ENCODE results near the gene SEL1L3.
"Not testable (repeated sequence)": the region's sequence is repeated elsewhere in the genome, so short reads cannot be mapped to it uniquely, and the experiment has no call there.

The SEL1L3 gene

DNA sequence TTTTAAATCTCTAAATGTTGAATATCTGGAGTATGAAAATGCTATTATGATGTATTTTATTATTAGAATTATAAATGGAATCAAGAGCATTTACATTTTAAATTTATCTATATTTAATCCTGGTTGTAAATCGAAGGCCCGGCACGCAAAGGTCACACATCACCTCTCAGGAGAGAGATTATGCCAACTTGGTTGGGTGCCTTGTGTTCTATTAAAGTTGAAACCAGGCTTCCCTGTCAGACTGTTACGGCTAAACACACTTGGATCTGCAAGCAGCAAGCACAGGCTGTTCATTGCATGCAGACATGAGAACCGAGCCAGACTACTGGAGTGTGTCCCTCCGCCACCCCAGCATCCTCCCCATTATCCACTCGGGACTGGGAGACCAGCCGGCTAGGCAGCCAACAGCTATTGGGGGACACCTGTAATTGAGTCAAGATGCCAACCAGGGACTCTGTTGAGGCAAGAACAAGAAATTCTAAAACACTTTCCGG lies 16.4 kb upstream of the SEL1L3 start:
- DNase-seq = no peak

DNA sequence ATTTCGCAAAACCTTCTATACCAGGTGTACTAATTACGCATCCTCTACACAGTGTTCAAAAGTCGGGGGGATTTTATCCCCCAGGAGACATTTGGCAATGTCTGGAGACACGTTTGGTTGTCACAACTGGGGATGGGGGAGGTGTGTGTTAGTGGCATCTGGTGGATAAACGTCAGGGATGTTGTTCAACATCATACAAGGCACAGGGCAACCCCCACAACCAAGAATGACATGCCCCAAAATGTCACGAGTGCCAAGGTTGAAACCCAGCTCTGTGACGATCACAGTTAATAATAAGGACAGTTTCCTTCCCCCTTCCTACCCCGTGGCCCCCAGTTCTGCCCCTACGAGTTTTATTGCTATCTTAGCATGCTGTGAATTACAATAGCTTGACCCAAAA lies 15.9 kb upstream of the SEL1L3 start:
- DNase-seq = no peak

DNA sequence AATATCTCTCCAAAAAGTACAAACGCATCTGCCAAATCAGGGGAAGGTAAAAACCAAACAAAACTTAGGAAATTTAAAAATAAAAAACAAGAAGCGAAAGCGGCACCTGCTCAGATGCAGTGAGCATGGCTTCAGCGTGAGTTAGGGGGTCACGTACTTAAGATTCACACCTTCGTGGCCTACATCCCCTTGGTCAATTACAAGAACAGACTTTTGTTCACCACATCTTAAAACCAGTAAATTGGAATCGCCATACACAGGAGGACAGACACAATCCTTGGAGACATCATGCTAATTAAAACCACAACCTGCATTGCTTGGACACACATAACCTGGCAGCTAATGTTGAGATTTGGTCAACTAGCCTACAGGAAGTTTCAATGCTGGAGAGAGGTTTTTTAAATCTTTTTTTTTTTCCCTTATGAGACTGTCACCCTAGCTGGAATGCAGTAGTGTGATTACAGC lies 12.5 kb upstream of the SEL1L3 start:
- DNase-seq = no peak

DNA sequence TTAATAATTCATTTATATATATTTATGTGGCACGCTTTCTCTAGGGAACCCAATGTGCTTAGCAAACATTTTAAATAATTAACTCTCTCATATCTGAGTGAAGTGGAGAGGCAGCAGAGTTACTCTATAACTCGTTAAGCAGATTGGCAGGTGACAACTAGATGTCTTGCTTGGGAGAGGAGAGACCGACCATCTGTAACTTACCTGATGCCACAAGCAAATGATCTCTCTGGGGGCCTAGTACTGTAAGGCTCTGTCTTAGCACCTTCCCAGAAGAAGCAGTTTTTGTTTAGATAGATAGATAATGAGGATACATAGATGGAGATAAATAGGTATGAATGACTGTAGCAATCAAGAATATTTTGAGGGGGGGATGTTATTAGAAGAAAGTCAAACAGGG lies 11.9 kb upstream of the SEL1L3 start:
- no peak for DNase-seq

DNA sequence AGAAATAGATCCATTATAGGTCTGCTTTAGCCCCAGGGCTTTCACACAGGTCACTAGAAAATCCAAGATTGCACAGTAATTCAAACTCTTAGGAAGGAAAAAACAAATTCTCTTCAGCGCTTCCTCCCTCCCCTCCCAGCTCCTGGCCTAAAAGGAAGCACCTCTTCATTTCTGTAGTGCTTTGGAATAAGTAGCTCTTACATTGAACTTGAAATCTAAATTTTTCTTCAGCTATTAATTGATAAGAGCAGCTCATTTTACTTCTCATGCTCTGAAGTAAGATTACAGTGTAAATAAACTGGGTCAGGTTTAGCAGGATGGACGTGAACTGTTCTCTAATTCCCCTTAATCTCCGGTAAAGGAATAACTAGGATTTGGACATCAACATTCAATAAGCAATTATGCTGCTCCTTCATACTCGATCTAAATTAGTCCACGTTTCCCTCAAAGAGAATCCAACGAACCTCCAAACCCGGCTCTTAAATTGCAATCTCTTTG lies 10.9 kb upstream of the SEL1L3 start:
- no peak for DNase-seq

DNA sequence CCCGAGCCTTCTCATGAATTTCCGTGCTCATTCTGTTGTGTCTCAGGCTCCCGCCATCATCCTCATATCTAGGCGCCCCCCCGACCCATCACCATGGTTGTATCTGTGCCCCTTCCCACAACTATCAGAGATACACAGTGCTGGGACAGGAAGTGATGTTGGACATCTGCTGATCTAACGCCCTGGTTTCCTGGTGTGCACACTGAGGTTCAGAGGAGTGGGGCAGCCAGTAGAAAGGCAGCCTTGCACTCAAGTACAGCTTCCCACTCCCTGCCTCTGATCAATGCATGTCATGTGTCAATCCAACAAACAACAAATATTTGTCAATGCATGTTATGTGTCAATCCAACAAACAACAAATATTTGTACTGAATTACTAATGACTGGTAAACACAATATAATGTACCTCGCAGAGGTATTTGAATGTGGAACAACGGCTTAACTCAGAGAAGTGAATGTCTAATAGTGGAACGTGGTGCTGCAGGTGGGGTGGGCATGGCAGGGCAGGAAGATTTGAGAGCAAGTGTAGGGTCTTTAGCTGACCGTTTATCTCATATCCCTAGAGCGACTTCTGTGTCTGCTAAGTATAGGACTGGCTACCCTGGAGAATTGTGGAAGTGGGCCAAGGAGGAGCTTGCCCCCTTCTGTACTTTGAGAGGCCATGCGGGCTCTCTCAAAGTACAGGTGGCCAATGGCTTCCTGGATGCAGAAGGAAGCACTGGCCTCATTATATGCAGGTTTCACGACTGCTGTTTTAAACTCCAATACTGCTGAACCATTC lies 10.3 kb upstream of the SEL1L3 start:
- DNase-seq = no peak

DNA sequence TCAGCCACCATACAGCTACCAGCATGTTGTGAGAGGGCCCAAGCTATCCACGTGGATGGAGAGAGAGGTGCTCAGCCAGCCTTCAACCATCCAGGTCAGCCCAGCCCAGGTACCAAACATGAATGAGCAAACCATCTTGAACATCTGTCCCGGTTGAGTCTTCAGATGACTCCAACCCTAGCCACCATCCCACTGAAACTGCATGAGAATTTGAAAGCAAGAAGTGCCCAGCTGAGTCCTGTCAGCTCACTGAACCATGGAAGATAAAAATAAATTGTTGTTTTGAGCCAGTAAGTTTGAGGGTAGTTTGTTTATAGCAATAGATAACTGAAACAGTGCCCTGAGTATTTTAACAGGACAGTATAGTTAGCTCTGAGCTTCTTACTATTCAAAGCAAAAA lies 7.3 kb upstream of the SEL1L3 start:
- DNase-seq = no peak

DNA sequence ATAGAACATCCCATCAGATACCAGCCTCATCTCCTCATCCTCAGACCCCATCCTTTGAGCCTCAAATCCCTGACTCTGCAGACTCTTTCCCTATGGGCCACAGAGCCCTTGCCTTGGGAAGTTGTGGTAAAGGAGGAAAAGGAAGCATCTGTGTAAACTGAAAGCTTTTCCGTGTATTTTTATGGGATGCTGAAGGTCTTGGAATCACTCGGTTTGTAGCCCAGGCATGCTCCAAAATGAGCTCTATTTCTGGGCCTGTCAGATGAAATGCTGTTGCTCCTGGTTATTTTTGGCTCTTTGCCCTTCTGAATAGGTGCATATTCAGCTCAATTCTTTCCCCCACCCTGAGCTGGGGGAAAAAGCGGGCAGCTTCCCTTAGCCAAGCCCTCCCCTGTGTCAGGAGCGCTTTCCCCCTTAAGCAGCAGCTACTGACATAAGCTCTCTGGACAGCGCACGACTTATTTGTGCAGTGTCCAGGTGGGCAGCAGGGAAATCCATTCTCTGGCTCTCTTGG lies 5.0 kb upstream of the SEL1L3 start:
- no peak for DNase-seq

DNA sequence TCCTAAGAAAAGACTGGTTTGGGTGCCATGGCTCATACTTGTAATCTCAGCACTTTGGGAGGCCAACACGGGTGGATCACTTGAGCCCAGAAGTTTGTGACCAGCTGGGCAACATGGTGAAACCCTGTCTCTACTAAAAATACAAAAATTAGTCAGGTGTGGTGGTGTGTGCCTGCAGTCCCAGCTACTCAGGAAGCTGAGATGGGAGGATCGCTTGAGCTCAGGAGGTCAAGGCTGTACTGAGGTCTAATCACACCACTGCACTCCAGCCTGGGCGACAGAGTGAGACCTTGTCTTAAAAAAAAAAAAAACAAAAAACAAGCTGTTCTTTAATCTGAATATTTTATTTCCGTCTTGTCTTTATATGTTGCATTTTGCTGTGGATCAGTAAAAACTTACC lies 3.6 kb upstream of the SEL1L3 start:
- not testable (repeated sequence) for DNase-seq

DNA sequence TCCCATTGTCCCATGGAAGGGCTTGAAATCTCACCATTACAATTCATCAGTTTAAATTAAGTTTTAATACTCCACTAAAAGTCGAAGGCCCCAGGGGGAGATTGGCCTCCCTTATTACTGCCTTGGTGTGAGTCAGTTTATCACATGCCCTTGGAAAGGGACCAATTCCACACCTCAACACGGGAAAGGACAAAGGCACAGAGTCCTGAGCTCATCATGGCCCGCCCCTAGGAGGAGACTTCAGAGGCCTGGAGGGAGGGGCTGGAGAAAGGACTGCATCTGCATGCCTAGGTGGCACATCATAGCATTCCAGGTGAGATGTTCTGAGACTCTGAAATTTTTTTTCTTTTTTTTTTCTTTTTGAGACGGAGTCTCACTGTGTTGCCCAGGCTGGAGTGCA lies 2.8 kb upstream of the SEL1L3 start:
- DNase-seq = no peak

DNA sequence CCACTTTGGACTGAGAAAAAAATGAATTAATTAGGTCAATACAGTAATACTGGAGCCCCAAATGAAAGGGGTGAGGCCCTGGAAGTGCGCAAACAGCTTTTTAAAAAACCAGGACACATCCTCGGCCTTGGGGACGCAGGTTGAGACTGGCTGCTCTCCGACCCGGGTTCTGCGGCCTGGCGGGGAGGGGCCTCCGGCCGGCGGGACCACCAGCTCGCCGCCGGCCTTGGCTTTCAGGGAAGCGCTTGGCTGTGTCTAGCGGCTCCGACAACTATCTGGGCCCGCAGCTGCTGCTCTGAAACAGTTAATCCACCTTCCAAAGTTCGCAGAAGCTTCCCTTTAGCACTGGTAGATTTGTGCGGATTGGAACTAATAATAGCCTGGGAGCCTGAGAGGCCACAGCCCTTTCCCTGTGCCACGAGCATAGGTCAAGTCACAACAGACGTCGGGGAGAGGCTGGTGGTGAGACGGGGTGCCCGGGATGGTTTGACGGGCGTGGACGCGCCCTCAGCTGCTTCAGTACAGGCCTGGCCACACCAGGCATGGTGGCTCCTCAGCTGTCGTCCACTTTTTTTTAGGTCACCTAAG lies 1.1 kb upstream of the SEL1L3 start:
- no peak for DNase-seq

DNA sequence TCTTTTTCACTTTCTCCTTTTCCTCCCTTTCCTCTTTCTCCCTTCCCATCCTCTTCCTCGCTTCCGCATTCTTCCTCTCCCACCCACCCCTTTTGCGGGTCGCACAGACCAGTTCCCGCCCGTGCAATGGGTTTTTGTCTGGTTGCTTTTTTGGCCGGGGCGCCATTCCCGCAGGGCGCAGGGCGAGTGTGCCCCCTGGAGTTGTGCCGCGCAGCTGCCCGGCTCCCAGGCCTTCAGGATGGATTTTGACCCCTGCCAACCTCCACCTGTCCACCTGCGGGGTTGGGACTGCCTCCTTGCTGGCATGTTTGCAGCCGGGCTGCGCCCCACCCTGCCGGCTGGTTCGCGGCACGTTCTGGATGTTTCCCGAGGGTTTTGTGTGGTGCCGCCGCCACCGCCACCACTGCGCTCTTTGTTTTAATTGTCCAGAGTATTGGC lies 578 bp upstream of the SEL1L3 start:
- DNase-seq = no peak

DNA sequence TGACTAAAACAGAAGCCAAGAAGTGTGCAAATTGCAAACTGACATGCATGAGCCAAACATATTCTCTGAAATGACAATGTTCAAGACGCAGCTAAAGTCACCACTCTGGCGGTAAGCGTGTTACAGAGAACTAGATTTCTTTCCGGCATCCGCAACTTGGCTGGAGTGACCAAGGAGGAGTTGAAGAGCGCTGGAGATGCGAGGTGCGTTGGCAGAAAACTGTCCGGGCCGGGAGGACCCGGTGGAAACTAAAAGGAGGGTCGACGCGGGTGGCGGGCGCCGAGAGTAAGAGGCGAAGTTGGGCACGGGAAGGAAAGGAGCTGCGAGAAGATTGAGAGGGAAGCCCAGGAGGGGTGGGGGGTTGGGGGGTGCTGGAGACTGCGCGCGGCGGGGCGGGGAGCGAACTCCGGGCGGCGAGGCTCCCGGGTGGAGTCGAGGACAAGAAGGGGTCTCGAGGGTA lies 807 bp downstream of the SEL1L3 start:
- no peak for DNase-seq

DNA sequence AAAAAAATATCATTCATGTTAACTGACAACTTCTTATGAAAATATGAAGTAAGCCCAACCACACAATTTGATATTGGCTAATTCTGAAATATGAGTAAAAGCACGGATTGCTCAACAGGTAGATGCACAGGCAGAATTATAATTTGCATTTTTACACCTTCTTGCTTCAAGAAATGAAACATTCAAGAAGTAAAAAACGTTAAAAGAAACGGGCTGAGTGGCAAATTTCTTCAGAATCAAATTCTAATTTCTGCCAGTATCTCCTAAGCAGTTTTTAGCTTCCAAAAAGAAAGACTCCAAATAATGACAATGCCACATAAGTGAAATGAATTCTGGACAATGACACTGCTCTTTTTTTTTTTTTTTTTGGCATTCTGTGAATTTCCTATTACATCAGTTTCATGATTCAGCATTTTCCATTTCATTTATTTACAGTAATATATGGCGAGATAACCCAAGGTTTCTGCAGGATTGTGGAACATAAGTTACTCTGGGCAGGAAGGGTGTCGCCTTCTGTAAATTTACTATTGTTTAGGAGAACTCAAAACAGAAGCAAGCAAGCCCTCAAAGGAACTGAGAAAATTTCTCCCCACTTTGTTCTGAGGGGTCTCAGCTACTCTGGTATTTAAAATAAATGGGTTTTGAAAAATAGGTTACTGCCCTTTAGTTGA lies 1.4 kb downstream of the SEL1L3 start:
- no peak for DNase-seq

DNA sequence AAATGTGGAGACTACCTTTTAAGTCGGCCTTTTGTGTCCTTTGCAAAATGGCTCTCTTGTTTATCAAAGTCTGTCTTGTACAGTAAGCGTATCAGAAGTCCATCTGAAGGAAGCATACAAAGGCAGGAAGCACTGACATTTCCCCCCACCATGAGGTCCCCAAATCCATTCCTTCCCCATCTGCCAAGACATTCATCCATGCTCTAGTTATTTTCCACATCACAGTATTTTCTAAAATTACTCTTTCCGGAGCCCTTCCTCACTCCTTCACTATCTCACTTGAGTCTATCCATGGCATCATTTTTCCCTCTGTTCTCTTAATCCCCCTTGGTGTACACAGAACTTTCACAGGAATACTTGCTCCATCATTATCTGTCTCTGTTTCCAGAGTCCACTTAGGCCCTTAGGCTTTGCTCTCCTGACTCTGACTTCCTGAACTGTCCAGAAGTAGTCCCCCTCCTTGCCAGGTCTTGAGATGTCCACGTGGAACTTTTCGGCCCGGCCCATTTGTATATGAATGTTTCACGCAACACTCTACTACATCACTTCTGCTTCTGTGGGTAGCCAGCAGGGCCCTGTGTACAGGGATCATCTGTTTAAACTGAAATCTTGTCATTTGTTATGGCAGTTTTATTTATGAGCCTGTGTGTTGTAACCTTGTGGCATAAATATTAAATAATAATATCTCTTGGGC lies 2.1 kb downstream of the SEL1L3 start:
- DNase-seq = no peak

DNA sequence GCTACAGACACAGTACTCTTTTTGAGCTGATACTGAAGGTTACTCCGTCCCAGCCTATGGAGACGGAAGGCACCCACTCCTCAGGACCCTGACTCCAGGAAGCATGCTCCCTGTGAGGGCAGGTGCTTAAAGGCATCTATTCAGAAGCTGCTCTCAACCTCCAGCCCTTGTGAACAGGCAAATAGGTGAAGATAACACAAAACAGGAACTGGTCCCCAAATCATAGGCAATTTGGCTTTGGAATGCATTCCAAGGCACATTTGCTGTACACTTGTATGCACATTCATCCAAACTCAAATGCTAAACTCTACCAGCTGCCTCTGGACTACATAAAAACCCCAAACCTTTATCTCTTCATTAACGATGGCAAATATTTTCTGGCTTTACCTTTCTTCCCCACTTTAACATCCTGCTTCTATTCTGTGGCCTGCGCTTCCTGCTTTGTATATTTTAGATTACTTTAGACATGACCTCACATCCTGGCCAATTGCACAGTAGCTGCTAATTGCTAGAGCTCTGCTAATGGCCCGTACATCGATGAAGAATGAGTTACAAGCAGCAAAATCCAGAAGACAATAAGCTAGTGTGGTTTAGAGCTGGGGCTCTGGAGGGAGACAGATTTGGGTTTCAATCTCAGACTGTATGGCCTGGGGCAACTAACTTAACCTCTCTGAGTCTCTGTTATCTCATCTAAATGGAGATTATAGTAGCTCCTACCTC lies 3.2 kb downstream of the SEL1L3 start:
- no peak for DNase-seq

DNA sequence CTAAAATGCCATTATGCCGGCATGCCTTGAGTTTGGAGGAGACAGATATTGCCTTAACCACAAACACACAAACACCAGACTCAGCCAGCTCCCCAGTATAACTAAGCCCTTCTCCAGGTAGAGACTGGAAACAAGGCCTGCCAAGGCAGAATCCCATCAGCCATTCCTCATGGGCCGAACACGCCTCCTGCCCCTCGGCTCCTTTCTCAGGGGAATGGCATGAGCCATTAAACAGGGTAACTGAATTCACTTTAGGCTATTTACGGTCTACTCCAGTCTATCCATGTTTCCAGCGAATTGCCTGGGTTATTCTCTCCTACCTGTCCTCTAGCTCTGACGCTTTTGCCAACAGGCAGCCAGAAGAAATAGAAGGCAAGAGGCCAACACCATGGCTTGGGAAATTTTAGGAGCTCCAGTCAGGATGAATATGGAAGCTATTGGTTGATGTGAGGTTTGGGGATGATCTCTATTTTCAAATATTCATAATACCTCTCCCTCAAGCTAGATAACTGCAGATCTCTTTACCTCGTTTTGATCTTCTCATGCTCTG lies 4.9 kb downstream of the SEL1L3 start:
- DNase-seq = no peak

DNA sequence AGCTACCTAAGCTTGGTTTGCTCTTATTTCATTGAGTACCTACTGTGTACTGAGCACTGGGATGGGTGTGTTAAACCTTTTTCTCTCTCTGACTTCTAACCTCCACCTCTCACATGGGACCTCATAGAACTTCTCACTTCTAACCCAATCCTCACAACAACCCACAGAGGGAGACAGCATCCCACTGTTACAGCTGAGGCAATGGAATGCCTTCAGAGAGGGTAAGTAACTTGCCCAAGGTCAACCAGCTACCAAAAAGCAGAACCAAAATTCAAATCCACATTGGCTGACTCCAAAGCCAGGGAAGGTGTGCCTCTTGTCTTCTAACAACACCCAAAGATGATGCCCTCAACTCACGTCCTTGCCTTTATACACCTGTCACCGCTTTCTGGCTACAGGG lies 5.4 kb downstream of the SEL1L3 start:
- DNase-seq = no peak

DNA sequence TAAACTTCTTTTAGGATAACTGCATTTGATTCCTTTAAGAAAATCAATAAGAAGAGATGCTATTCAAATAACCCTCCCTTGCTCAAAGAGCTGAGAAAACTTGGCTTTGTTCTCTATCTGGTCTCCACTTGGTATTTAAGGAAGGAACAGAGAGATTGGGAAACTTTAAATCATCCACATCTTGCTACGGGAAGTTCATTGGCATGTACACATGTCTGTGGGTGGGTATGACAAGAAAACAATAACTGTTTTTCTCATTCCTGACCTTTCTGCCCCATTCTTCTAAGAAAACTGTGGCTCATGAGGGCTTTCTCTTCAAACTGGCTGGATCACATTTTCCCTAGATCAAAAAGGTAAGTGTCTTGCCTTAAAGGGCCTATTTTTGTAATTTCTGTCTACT lies 6.0 kb downstream of the SEL1L3 start:
- DNase-seq = no peak

DNA sequence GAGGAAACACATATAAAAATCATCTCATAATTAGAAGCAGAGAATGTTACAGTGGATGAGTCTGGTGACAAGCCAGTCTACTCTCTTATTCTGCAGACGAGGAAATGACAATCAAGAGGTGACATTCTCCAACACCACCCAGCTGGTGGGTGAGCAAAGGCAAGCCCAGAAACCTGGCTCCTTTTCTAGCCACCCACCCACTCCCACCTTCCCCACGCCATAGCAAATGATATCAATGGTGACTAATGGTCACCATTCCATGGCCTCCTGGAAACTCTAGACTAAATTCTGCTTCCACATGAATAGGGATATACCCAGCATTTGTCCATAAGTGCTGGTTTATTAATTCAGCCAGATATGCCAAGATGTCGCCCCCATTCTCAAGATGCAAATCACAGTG lies 10.7 kb downstream of the SEL1L3 start:
- DNase-seq = no peak

DNA sequence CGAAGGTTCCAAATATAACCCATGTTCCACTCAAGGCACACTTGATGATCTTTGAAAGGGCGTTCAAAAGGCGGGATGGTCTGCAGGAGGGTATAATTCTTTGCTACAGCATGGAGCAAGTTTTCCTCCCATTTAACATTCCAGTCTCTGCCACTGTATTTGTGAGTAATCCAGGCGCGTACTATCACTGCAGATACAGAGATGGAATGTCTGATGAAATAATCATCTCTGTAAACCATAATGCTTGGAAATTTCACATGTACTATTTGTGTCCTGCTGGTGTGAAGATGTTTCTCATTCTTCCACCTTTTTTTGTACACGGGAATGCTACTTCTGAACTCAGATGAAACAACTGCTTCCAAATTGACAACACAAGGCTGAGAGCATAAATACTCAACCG lies 15.5 kb downstream of the SEL1L3 start:
- DNase-seq = no peak

Data from NCI-H1048 (cell line).